ENCODE data around the gene CTPS1. TPM values are rescaled to one million over a fixed set of nuclear protein-coding genes. Genes with fewer than 3 reads are reported as not detected.

Gene CTPS1
- total and polyA plus RNA-seq, 2 experiments from 2014 or later = 19.8 to 30.3 TPM

DNA sequence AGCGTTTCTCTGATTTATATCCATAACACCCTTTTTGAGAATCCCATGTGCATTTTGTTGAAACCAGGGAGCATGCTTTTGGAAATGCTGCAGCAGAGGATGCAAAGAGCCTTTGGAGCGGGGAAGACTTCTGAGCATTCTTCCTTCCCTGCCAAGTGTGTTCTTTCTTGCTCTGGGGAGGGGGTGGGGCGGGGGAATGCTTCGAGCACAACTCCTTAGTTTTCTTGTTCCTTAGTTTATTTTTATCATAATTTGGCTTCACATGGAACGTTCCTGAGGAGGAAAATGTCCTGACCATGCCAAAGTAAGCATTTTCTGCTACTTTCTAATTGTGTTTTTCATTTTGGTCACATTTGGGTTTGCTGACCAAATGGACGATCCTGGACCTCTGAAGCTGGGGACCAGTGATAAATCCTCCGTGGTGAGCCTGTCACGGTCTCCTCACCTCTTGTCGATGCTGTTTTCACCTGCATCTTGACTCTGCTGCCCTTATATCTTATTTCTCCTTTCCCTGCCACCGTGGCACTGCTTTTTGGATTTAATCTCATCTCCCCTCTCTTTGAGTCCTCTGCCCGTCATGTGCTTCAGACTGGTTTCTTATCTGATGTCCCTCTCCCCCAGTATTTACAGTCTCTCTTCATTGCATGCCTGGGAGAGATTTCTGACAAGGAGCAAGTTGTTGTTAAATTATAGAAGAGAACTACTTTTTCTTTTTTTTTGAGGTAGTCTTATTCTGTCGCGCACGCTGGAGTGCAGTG, 2.4 kb downstream of the CTPS1 start:
- peak overlapping the region; percentile 74 for H3K4me2 ChIP-seq (ENCODE audit: unreplicated experiment)
- peaks cover 16% of the 10 kb centered on the region for H3K36me3 ChIP-seq (ENCODE audit: low read depth)
- peaks cover 51% of the 10 kb centered on the region for H3F3A ChIP-seq (ENCODE audit: insufficient read depth)
- TF ChIP-seq EZH2phosphoT487 (IDR thresholded peaks at IDR 0.05; ENCODE audit: insufficient read depth, low read depth) = no peak
- TF ChIP-seq EZH2 (IDR thresholded peaks at IDR 0.05; ENCODE audit: insufficient read depth, poor library complexity, severe bottlenecking) = no peak
- H3K4me3 ChIP-seq = peak overlapping the region; percentile 84
- no peaks in the 10 kb centered on the region for H3K9me2 ChIP-seq (ENCODE audit: insufficient read depth)
- in situ Hi-C loops (cut with MboI) = no loop called here
- no peak overlapping the region for H2AFZ ChIP-seq
- H3K4me1 ChIP-seq (ENCODE audit: insufficient read depth) = peaks cover 45% of the 10 kb centered on the region
- WGBS, 2 experiments (ENCODE audit: low coverage in 1 of 2, low lambda C conversion rate in 2 of 2, missing lambda C conversion rate in 2 of 2) = 63 to 65% methylated on average over 14 of the region's 14 CpGs
- no peak overlapping the region for H3K9ac ChIP-seq
- no peaks in the 10 kb centered on the region for H3K27me3 ChIP-seq (replicated peaks; ENCODE audit: insufficient read depth)
- H3K79me2 ChIP-seq (ENCODE audit: insufficient read depth) = peaks cover 61% of the 10 kb centered on the region
- no peak overlapping the region for H3K27ac ChIP-seq
- DNase-seq = peak; percentile 15
- no peaks in the 10 kb centered on the region for H4K20me1 ChIP-seq (ENCODE audit: insufficient read depth)
- H3K9me3 ChIP-seq (ENCODE audit: low read depth) = no peaks in the 10 kb centered on the region

DNA sequence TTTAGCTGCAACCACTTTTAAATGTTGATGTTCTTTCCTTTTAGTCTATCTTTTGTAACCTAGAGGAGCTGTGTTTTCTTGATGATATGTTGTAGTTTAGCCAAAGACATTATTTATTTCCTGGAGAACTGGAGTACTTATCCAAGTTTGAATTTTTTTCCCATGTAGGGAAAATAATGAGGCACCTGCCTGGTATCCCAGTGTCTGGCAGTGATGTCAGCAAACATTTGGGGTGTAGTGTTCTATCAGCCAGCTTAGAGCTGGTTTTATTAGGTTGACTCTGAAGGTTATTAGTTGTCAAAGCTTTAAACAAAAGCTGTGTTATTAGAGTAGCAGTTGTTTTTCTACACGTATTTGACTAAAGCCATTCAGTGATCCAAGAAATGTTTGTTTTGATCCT, 3.2 kb downstream of the CTPS1 start:
- TF ChIP-seq EZH2phosphoT487 (IDR thresholded peaks at IDR 0.05; ENCODE audit: insufficient read depth, low read depth) = no peak
- no peak for TF ChIP-seq EZH2 (IDR thresholded peaks at IDR 0.05; ENCODE audit: insufficient read depth, poor library complexity, severe bottlenecking)
- in situ Hi-C loops (cut with MboI) = no loop called here
- H3F3A ChIP-seq (ENCODE audit: insufficient read depth) = peaks cover 45% of the 10 kb centered on the region
- no peaks in the 10 kb centered on the region for H3K9me2 ChIP-seq (ENCODE audit: insufficient read depth)
- H3K27ac ChIP-seq = peak overlapping the region; percentile 58; the same call in 1 of the 2 replicates
- no peaks in the 10 kb centered on the region for H4K20me1 ChIP-seq (ENCODE audit: insufficient read depth)
- H3K4me3 ChIP-seq = no peak overlapping the region
- 32 to 40% methylated on average over 1 of the region's 1 CpG for WGBS, 2 experiments (ENCODE audit: low coverage in 1 of 2, low lambda C conversion rate in 2 of 2, missing lambda C conversion rate in 2 of 2)
- H3K9me3 ChIP-seq (ENCODE audit: low read depth) = no peaks in the 10 kb centered on the region
- H2AFZ ChIP-seq = no peak overlapping the region
- no peak overlapping the region for H3K9ac ChIP-seq
- peak overlapping the region; percentile 16 for H3K4me2 ChIP-seq (ENCODE audit: unreplicated experiment)
- H3K4me1 ChIP-seq (ENCODE audit: insufficient read depth) = peaks cover 45% of the 10 kb centered on the region
- peaks cover 61% of the 10 kb centered on the region for H3K79me2 ChIP-seq (ENCODE audit: insufficient read depth)
- no peaks in the 10 kb centered on the region for H3K27me3 ChIP-seq (replicated peaks; ENCODE audit: insufficient read depth)
- no peak for DNase-seq
- H3K36me3 ChIP-seq (ENCODE audit: low read depth) = peaks cover 20% of the 10 kb centered on the region

DNA sequence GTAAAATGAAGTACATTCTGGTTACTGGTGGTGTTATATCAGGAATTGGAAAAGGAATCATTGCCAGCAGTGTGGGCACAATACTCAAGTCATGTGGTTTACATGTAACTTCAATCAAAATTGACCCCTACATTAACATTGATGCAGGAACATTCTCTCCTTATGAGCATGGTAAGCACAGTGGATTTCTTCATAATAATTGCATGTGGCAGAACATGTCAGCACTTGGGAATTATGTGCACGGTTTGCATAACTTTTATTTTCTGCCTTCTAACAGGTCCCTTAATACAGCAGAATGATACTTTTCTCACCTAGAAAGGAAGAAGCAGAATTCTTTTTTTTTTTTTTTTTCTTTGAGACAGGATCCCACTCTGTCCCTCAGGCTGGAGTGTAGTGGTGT, 3.8 kb downstream of the CTPS1 start:
- Histone ChIP-seq H3F3A (ENCODE audit: insufficient read depth) (peaks cover 41% of the 10 kb centered on the region), H3K9me2 (ENCODE audit: insufficient read depth) (no peaks in the 10 kb centered on the region), H3K9ac (no peak overlapping the region), H3K4me1 (ENCODE audit: insufficient read depth) (peaks cover 45% of the 10 kb centered on the region), H4K20me1 (ENCODE audit: insufficient read depth) (no peaks in the 10 kb centered on the region), H2AFZ (no peak overlapping the region), H3K9me3 (ENCODE audit: low read depth) (no peaks in the 10 kb centered on the region), H3K79me2 (ENCODE audit: insufficient read depth) (peaks cover 61% of the 10 kb centered on the region), H3K36me3 (ENCODE audit: low read depth) (peaks cover 23% of the 10 kb centered on the region), H3K4me2 (ENCODE audit: unreplicated experiment) (peak overlapping the region; percentile 16), H3K27ac (peak overlapping the region; percentile 58), H3K27me3 (replicated peaks; ENCODE audit: insufficient read depth) (no peaks in the 10 kb centered on the region), H3K4me3 (no peak overlapping the region)
- in situ Hi-C loops (cut with MboI) = no loop called here
- peak; percentile 34 for DNase-seq
- no peak for TF ChIP-seq EZH2phosphoT487 (IDR thresholded peaks at IDR 0.05; ENCODE audit: insufficient read depth, low read depth)
- TF ChIP-seq EZH2 (IDR thresholded peaks at IDR 0.05; ENCODE audit: insufficient read depth, poor library complexity, severe bottlenecking) = no peak
- WGBS, 2 experiments (ENCODE audit: low coverage in 1 of 2, low lambda C conversion rate in 2 of 2, missing lambda C conversion rate in 2 of 2) = 17 to 29% methylated on average over 1 of the region's 1 CpG

DNA sequence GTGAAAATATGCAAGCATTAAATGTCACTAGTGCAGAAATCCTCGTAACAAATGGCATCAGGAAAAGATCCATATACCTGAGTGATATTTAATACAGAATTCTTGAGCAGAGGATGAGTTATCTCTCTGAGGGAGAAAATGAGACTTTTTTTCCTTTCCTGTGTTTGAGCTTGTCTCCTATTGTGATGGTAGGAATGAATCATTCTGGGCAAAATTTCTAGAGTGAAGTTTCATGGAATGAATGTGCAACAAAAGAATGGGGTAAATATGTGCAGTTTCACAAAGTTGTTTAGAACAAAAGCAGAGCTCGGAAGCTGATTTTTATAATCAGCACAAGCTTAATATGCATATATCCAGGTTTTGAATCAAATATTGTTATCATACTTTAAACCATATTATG, 4.6 kb downstream of the CTPS1 start:
- H3K9me2 ChIP-seq (ENCODE audit: insufficient read depth) = no peaks in the 10 kb centered on the region
- peaks cover 31% of the 10 kb centered on the region for H3K36me3 ChIP-seq (ENCODE audit: low read depth)
- no peaks in the 10 kb centered on the region for H4K20me1 ChIP-seq (ENCODE audit: insufficient read depth)
- H3K27me3 ChIP-seq (replicated peaks; ENCODE audit: insufficient read depth) = no peaks in the 10 kb centered on the region
- in situ Hi-C loops (cut with MboI) = no loop called here
- 46 to 52% methylated on average over 2 of the region's 2 CpGs for WGBS, 2 experiments (ENCODE audit: low coverage in 1 of 2, low lambda C conversion rate in 2 of 2, missing lambda C conversion rate in 2 of 2)
- peak overlapping the region; percentile 35; the same call in 1 of the 2 replicates for H3K9ac ChIP-seq
- H3F3A ChIP-seq (ENCODE audit: insufficient read depth) = peaks cover 35% of the 10 kb centered on the region
- H2AFZ ChIP-seq = no peak overlapping the region
- H3K4me1 ChIP-seq (ENCODE audit: insufficient read depth) = peaks cover 45% of the 10 kb centered on the region
- peak overlapping the region; percentile 51 for H3K4me2 ChIP-seq (ENCODE audit: unreplicated experiment)
- TF ChIP-seq EZH2 (IDR thresholded peaks at IDR 0.05; ENCODE audit: insufficient read depth, poor library complexity, severe bottlenecking) (no peak), EZH2phosphoT487 (IDR thresholded peaks at IDR 0.05; ENCODE audit: insufficient read depth, low read depth) (no peak)
- DNase-seq = peak; percentile 79
- no peaks in the 10 kb centered on the region for H3K9me3 ChIP-seq (ENCODE audit: low read depth)
- H3K4me3 ChIP-seq = no peak overlapping the region
- H3K27ac ChIP-seq = peak overlapping the region; percentile 58
- peaks cover 61% of the 10 kb centered on the region for H3K79me2 ChIP-seq (ENCODE audit: insufficient read depth)

Data from GM23248 (cell line).